Measurements from ENCODE around the gene JAKMIP1. TPM values are rescaled to one million over a fixed set of nuclear protein-coding genes. Genes with fewer than 3 reads are reported as not detected.

JAKMIP1 gene
- total RNA-seq, 1 donor from 2014 or later: 0.64 TPM

DNA sequence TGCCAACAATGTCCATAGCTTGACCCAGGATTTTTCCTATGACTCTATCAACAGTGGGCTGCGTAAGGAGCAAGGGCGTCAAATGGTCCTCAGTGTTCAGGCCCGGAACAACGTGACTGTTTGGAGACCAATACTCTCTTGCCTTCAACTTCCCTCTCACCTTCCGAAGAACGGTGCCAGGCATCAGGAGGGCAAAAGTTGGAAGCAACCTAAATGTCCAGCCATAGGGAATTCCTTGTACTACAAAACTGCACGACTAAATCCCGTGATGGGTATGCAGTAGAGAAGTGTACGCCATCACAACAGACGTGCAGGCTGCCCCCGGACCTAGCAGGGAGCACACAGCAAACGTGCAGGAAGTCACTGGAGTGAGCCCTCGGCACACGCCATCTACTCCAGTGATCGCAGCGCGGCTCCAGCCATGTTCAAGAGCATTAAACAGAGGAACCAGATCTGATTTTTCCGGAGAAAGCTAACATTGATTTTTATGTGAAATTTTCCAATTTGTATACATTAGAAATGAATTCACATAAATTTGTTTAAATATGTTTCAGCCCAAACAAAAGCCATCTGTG lies 79.0 kb downstream of the JAKMIP1 start:
- TF ChIP-seq, protein P1, sequence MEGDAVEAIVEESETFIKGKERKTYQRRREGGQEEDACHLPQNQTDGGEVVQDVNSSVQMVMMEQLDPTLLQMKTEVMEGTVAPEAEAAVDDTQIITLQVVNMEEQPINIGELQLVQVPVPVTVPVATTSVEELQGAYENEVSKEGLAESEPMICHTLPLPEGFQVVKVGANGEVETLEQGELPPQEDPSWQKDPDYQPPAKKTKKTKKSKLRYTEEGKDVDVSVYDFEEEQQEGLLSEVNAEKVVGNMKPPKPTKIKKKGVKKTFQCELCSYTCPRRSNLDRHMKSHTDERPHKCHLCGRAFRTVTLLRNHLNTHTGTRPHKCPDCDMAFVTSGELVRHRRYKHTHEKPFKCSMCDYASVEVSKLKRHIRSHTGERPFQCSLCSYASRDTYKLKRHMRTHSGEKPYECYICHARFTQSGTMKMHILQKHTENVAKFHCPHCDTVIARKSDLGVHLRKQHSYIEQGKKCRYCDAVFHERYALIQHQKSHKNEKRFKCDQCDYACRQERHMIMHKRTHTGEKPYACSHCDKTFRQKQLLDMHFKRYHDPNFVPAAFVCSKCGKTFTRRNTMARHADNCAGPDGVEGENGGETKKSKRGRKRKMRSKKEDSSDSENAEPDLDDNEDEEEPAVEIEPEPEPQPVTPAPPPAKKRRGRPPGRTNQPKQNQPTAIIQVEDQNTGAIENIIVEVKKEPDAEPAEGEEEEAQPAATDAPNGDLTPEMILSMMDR (IDR thresholded peaks at IDR 0.05): no peak
- H3K4me1 ChIP-seq: no peaks in the 10 kb centered on the region
- H3K9me3 ChIP-seq: no peaks in the 10 kb centered on the region
- no peak overlapping the region for H3K27ac ChIP-seq
- H3K4me3 ChIP-seq: no peak overlapping the region
- ATAC-seq (no peak), DNase-seq (peak; percentile 43)
- no peaks in the 10 kb centered on the region for H3K36me3 ChIP-seq
- H3K27me3 ChIP-seq: no peaks in the 10 kb centered on the region
- intact Hi-C loops (cut with DNase I): no loop called here

DNA sequence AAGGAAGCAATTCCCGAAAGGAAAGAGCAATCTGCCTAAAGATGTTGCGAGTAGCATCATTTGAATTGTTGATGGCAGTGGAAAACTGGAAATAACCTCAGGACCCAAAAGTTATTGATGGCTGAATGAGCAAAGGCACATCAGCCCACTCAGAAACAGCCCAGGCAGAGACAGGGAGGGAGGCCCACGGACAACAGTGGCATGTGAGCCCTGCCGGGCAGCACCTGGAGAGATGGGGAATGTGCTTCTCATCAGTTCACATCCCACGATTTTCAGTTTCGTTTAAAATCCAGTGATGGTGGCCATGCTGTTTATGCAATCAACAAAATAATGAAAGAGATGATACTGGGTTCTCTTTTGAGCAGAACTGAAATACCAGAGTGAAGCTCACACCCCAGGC lies 80.0 kb downstream of the JAKMIP1 start:
- Histone ChIP-seq H3K27me3 (no peaks in the 10 kb centered on the region), H3K4me3 (no peak overlapping the region), H3K27ac (no peak overlapping the region), H3K36me3 (no peaks in the 10 kb centered on the region), H3K9me3 (no peaks in the 10 kb centered on the region), H3K4me1 (no peaks in the 10 kb centered on the region)
- no peak for DNase-seq
- ATAC-seq: no peak
- intact Hi-C loops (cut with DNase I): no loop called here
- TF ChIP-seq, protein P1 (IDR thresholded peaks at IDR 0.05): no peak

DNA sequence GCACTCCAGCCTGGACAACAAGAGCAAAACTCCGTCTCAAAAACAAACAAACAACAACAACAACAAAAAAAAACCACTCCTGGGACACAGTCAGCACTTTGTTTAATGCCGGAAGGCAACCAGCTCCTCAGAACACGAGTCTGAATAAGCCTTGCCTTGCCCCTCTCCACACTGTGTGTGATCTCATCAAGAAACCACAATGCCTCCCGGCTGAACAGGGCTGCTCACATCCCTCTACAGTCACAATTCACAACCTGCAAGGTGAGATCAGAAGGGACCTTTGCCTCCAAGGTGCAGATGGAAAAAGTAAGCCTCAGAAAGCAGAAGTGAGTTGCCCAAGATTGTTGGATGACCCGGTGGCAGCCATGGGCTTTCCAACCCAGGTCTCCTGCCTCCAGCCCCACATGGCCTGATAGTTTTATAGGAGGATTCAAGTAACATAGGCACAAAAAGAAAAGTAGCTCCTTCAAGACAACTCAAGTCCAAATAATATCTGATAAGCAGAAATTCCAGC lies 80.8 kb downstream of the JAKMIP1 start:
- no peaks in the 10 kb centered on the region for H3K9me3 ChIP-seq
- no peaks in the 10 kb centered on the region for H3K27me3 ChIP-seq
- no peak overlapping the region for H3K27ac ChIP-seq
- TF ChIP-seq, protein P1 (IDR thresholded peaks at IDR 0.05): no peak
- H3K36me3 ChIP-seq: no peaks in the 10 kb centered on the region
- H3K4me3 ChIP-seq: no peak overlapping the region
- no peaks in the 10 kb centered on the region for H3K4me1 ChIP-seq
- DNase-seq: no peak
- intact Hi-C loops (cut with DNase I): no loop called here
- ATAC-seq: no peak

DNA sequence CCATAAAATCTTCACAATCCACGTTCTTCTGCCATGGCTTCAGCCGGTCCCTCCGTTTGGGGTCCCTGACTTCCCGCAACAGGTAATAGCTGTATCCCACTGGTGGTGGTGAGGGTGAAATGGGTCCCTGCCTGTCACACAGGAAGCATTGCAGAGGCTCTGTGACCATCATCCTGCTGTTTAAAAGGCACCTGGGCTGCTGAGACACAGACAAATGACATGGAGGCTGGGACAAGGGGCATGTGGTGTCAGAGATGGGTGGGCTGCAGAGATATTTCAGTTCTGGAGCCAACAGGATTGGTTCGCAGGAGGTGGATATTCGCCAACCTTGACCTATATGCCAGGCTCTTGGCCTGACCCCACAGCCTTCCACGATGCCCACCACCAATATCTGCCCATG lies 82.1 kb downstream of the JAKMIP1 start:
- no peaks in the 10 kb centered on the region for H3K27me3 ChIP-seq
- intact Hi-C loops (cut with DNase I): no loop called here
- H3K9me3 ChIP-seq: no peaks in the 10 kb centered on the region
- TF ChIP-seq, protein P1 (IDR thresholded peaks at IDR 0.05): no peak
- H3K36me3 ChIP-seq: no peaks in the 10 kb centered on the region
- H3K27ac ChIP-seq: no peak overlapping the region
- no peak overlapping the region for H3K4me3 ChIP-seq
- no peaks in the 10 kb centered on the region for H3K4me1 ChIP-seq
- no peak for ATAC-seq
- DNase-seq: peak; percentile 22

DNA sequence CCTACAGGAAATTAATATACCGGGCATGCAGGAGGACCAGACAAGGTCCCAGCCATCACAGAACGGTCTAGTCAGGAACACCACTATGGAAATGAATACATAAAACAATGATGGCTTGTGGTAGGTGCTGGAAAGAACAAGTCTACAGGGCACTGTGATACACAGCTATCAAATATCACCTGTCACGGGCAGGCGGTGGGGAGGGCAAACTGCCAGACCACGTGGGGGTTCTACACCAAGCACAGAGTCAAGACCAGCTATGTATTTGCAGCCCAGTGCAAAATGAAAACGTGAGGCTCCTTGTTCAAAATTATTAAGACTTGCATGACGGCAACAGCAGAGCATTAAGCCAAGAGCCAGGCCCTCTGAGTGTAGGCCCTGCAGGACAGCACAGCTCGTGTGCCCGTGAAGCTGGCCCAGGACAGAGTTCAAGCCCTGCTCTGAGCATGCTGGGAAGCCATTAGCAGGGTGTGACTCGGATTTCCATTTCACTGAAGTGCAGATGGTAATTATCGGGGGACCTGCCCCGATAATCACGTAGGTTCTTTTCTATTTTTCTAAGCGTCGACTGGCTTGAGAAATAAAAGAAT lies 83.6 kb downstream of the JAKMIP1 start:
- ATAC-seq: no peak
- Histone ChIP-seq H3K4me1 (no peaks in the 10 kb centered on the region), H3K27ac (no peak overlapping the region), H3K36me3 (no peaks in the 10 kb centered on the region), H3K9me3 (no peaks in the 10 kb centered on the region), H3K4me3 (no peak overlapping the region), H3K27me3 (no peaks in the 10 kb centered on the region)
- TF ChIP-seq, protein P1 (IDR thresholded peaks at IDR 0.05): no peak
- peak; percentile 43 for DNase-seq
- intact Hi-C loops (cut with DNase I): no loop called here
